Osteoblast (primary cell): ENCODE measurements around the gene ZNF761. TPM values are rescaled to one million over a fixed set of nuclear protein-coding genes. Genes with fewer than 3 reads are reported as not detected.
"Not testable (repeated sequence)": the region's sequence is repeated elsewhere in the genome, so short reads cannot be mapped to it uniquely, and the experiment has no call there.

ENCODE experiments used
- DNase-seq: peaks from one replicate; pipeline ENCODE4 v3.0.0; 2011; ENCODE audit warnings: low spot score, mixed read lengths; ENCODE audit not compliant: insufficient read length; ENCODE audit errors: missing footprints
- H2AFZ ChIP-seq: 2 replicates; pipeline ENCODE4 v1.6.0; 2011; ENCODE audit warnings: mild to moderate bottlenecking, low read length
- H3K27ac ChIP-seq: 2 replicates; pipeline ENCODE4 v1.5.1; 2011; ENCODE audit warnings: mild to moderate bottlenecking, low read depth, low read length, moderate library complexity
- H3K27me3 ChIP-seq: 2 replicates; pipeline ENCODE4 v1.6.0; 2012; ENCODE audit warnings: mild to moderate bottlenecking, control low read depth, inconsistent platforms, low read length, moderate library complexity; ENCODE audit not compliant: insufficient read depth
- H3K36me3 ChIP-seq: 2 replicates; pipeline ENCODE4 v1.5.1; 2011; ENCODE audit warnings: mild to moderate bottlenecking, low read length, control low read depth, moderate library complexity; ENCODE audit not compliant: insufficient read depth
- H3K4me1 ChIP-seq: 2 replicates; pipeline ENCODE4 v1.5.1; 2011; ENCODE audit warnings: mild to moderate bottlenecking, low read length, control low read depth, moderate library complexity; ENCODE audit not compliant: insufficient read depth
- H3K4me2 ChIP-seq: 2 replicates; pipeline ENCODE4 v1.6.0; 2011; ENCODE audit warnings: mild to moderate bottlenecking, low read length; ENCODE audit not compliant: insufficient read depth
- H3K4me3 ChIP-seq: fragments of 200-600 bp; sonication (generic); 3 replicates; pipeline ENCODE4 v1.5.1; 2012; ENCODE audit warnings: mild to moderate bottlenecking, low read length, inconsistent platforms; ENCODE audit not compliant: insufficient read depth
- H3K79me2 ChIP-seq: 2 replicates; pipeline ENCODE4 v1.6.0; 2012; ENCODE audit warnings: mild to moderate bottlenecking, low read length, control low read depth, inconsistent platforms; ENCODE audit not compliant: insufficient read depth
- H3K9me3 ChIP-seq: 2 replicates; pipeline ENCODE4 v1.5.1; 2011; ENCODE audit warnings: low read depth, low read length, control low read depth
- H4K20me1 ChIP-seq: 2 replicates; pipeline ENCODE4 v1.6.0; 2012; ENCODE audit warnings: mild to moderate bottlenecking, low read length, control low read depth; ENCODE audit not compliant: insufficient read depth
- total RNA-seq: library from RNA; depleted of rRNA; stranded (reverse); fragments of >200 nt; gene quantifications from 2 replicates; pipeline ENCODE4 v1.2.3, GENCODE V29; 2012
- TF ChIP-seq, protein P1 (sequence below): IDR thresholded peaks from 2 replicates; pipeline ENCODE4 v1.5.1; 2011; ENCODE audit warnings: mild to moderate bottlenecking, low read depth, low read length, moderate library complexity; ENCODE audit errors: extremely low read depth

ZNF761 gene
- total RNA-seq, 1 donor = 13.0 TPM

DNA sequence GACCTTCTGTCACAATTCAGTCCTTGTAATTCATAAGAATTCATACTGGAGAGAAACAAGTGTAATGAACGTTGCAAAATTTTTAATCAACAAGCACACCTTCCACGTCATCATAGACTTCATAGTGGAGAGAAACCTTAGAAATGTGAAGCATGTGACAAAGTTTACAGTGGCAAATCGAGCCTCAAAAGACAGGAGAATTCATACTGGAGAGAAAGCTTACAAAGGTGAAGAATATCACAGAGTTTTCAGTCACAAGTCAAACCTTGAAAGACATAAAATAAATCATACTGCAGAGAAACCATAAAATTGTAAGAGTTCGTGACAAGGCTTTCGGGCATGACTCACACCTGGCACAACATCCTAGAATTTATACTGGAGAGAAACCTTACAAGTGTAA, 60.4 kb downstream of the ZNF761 start:
- Histone ChIP-seq H3K4me3 (no peak overlapping the region), H3K4me1 (no peaks in the 10 kb centered on the region), H3K36me3 (peaks cover 20% of the 10 kb centered on the region), H3K27me3 (no peaks in the 10 kb centered on the region), H4K20me1 (no peaks in the 10 kb centered on the region), H2AFZ (no peak overlapping the region), H3K27ac (no peak overlapping the region), H3K9me3 (peaks cover 11% of the 10 kb centered on the region), H3K4me2 (no peak overlapping the region), H3K79me2 (no peaks in the 10 kb centered on the region)
- TF ChIP-seq, protein P1, sequence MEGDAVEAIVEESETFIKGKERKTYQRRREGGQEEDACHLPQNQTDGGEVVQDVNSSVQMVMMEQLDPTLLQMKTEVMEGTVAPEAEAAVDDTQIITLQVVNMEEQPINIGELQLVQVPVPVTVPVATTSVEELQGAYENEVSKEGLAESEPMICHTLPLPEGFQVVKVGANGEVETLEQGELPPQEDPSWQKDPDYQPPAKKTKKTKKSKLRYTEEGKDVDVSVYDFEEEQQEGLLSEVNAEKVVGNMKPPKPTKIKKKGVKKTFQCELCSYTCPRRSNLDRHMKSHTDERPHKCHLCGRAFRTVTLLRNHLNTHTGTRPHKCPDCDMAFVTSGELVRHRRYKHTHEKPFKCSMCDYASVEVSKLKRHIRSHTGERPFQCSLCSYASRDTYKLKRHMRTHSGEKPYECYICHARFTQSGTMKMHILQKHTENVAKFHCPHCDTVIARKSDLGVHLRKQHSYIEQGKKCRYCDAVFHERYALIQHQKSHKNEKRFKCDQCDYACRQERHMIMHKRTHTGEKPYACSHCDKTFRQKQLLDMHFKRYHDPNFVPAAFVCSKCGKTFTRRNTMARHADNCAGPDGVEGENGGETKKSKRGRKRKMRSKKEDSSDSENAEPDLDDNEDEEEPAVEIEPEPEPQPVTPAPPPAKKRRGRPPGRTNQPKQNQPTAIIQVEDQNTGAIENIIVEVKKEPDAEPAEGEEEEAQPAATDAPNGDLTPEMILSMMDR = no peak
- DNase-seq = no peak

DNA sequence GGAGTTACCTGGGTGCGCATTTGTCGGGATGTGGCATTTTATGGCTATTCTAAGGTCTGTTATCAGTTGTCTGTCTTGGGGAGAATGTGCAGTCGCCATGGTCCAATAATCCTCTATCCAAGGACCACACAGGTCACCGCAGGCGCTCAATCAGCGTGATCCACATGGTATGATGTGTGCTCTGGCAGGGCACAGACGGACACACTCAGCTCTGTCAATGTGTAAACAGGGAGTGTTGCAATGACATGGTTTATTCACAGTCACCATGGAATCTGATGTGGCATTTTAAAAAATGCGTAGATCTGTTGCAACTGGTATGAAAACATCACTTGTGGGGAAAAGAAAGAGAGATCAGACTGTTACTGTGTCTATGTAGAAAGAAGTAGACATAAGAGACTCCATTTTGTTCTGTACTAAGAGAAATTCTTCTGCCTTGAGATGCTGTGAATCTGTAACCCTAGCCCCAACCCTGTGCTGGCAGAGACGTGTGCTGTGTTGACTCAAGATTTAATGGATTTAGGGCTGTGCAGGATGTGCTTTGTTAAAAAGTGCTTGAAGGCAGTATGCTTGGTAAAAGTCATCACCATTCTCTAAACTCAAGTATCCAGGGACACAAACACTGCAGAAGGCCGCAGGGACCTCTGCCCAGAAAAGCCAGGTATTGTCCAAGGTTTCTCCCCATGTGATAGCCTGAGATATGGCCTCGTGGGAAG, 65.7 kb downstream of the ZNF761 start:
- H3K79me2 ChIP-seq, H3K4me1 ChIP-seq, H3K4me2 ChIP-seq, H3K27me3 ChIP-seq, DNase-seq, H3K9me3 ChIP-seq, H3K4me3 ChIP-seq, H3K36me3 ChIP-seq, H4K20me1 ChIP-seq, H2AFZ ChIP-seq, H3K27ac ChIP-seq: not testable (repeated sequence)

DNA sequence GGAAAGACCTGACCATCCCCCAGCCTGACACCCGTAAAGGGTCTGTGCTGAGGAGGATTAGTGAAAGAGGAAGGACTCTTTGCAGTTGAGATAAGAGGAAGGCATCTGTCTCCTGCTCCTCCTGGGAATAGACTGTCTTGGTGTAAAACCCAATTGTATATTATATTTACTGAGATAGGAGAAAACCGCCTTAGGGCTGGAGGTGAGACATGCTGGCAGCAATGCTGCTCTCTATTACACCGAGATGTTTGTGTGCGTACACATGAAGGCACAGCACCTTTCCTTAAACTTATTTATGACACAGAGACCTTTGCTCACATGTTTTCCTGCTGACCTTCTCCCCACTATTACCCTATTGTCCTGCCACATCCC, 66.2 kb downstream of the ZNF761 start:
- H4K20me1 ChIP-seq, H3K79me2 ChIP-seq, H3K36me3 ChIP-seq, H2AFZ ChIP-seq, H3K27me3 ChIP-seq, H3K4me3 ChIP-seq, H3K4me1 ChIP-seq, H3K4me2 ChIP-seq, DNase-seq, H3K9me3 ChIP-seq, H3K27ac ChIP-seq: not testable (repeated sequence)

DNA sequence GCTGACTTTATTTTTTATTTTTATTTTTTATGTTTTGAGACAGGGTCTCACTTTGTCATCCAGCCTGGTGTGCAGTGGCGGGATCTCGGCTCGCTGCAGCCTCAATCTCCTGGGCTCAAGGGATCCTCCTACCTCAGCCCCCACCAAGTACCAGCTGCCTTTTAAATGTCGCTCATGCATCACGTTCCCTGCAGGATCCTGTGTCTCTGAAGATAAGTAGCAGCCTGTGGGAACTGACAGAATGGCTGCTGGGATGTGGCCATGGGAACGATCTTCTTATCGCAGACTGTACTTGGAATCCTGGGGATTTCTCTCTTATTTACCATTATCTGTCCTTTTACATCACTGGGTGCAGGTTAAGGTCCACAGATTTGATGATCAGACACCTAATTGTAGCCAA, 71.4 kb downstream of the ZNF761 start:
- not testable (repeated sequence) for H3K79me2 ChIP-seq, H3K27ac ChIP-seq, H3K4me3 ChIP-seq, H3K36me3 ChIP-seq, H3K27me3 ChIP-seq, H3K9me3 ChIP-seq, H2AFZ ChIP-seq, H4K20me1 ChIP-seq, H3K4me2 ChIP-seq, DNase-seq
- H3K4me1 ChIP-seq = peaks cover 17% of the 10 kb centered on the region

DNA sequence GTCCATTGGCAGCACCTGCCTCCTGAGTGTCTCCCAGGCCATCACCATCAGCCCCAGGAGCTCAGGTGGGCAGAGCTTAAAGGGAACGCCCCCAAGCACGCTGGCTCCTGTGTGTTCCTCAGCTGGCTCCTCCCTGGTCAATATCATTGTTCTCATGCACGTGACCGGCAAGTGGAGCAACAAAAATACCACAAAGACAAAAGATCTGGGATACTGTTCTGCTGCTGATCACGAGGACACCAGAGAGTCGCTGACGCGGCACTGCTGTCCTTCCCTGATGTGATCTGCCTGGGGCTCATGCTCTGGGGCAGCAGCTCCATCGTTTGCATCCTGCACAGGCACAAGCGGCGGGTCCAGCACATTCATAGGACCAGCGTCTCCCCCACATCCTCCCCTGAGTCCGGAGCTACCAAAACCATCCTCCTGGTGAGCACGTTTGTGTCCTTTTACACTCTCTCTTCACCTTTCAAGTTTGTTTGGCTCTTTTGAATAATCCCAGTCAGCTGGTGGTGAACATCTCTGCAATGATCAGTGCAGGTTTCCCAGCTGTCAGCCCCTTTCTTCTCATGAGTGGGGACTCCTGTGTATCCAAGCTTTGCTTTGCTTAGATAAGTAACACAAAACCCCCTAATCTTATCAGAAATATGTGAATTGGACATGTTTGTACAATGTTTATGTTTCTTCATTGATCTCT, 72.0 kb downstream of the ZNF761 start:
- H4K20me1 ChIP-seq, H3K36me3 ChIP-seq, H2AFZ ChIP-seq, H3K27ac ChIP-seq, H3K27me3 ChIP-seq, H3K4me3 ChIP-seq, H3K9me3 ChIP-seq, H3K79me2 ChIP-seq, DNase-seq: not testable (repeated sequence)
- Histone ChIP-seq H3K4me2 (peak overlapping the region; percentile 86), H3K4me1 (peaks cover 24% of the 10 kb centered on the region)

DNA sequence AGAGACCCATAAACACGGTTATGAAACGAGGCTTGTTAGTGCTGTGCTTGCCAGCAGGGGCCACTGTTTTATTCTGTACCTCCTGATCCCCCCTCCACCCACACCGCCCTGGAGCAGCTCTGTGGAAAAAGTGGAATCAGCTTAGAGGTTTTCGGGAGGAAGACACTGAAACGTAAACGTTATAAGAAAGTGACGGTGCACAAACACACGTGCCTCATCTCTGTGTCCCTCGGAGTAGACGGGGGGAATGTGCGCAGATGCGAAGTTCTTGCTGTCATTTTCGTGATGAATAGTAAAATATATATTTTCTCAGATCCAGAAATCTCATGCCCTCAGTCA, 72.5 kb downstream of the ZNF761 start:
- not testable (repeated sequence) for H3K27me3 ChIP-seq, H3K79me2 ChIP-seq, H3K27ac ChIP-seq, H3K9me3 ChIP-seq, H3K36me3 ChIP-seq, H4K20me1 ChIP-seq
- Histone ChIP-seq H3K4me2 (peak overlapping the region; percentile 86), H3K4me3 (peak overlapping the region; percentile 55), H2AFZ (peak overlapping the region; percentile 48), H3K4me1 (peaks cover 27% of the 10 kb centered on the region)
- peak; percentile 26 for DNase-seq
- TF ChIP-seq, protein P1 = peak; percentile 45
